GM12875 (cell line): Measurements from ENCODE around the gene RTN4RL2.

ENCODE experiments used
- H3K4me3 ChIP-seq: one replicate; pipeline ENCODE4 v1.5.1; 2011; ENCODE audit warnings: low read depth, low read length, control low read depth
- TF ChIP-seq, protein P1 (sequence below): IDR thresholded peaks from 2 replicates; pipeline ENCODE4 v1.5.1; 2011; ENCODE audit warnings: low read depth, mild to moderate bottlenecking, control low read depth, inconsistent platforms, low read length, moderate library complexity, borderline replicate concordance; ENCODE audit not compliant: insufficient read depth

Gene RTN4RL2

GRCh38 chr11:57474017-57474802 lies 13.9 kb downstream of the RTN4RL2 start:
- TF ChIP-seq, protein P1, sequence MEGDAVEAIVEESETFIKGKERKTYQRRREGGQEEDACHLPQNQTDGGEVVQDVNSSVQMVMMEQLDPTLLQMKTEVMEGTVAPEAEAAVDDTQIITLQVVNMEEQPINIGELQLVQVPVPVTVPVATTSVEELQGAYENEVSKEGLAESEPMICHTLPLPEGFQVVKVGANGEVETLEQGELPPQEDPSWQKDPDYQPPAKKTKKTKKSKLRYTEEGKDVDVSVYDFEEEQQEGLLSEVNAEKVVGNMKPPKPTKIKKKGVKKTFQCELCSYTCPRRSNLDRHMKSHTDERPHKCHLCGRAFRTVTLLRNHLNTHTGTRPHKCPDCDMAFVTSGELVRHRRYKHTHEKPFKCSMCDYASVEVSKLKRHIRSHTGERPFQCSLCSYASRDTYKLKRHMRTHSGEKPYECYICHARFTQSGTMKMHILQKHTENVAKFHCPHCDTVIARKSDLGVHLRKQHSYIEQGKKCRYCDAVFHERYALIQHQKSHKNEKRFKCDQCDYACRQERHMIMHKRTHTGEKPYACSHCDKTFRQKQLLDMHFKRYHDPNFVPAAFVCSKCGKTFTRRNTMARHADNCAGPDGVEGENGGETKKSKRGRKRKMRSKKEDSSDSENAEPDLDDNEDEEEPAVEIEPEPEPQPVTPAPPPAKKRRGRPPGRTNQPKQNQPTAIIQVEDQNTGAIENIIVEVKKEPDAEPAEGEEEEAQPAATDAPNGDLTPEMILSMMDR, result no peak
- no peak overlapping the region for H3K4me3 ChIP-seq

GRCh38 chr11:57474803-57475115 lies 14.4 kb downstream of the RTN4RL2 start:
- TF ChIP-seq, protein P1, result no peak
- H3K4me3 ChIP-seq, result no peak overlapping the region

DNA sequence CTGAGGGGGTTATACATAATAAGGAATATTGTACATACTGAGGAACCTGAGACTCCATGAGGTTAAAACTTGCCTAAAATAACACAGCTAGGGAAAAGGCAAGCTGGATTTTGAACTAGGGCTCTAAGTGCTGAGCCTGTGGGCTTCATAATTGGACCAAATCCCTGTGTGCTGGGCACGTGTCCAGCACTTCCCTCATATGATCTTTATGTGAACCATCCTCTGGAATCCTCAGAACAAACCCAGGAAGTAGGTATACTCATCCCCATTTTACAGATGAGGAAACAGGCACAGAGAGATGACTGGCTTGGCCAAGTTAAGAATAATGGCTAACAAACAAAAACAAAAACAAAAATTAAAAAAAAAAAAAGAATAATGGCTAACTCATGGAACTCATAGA lies 14.9 kb downstream of the RTN4RL2 start:
- TF ChIP-seq, protein P1, result no peak
- no peak overlapping the region for H3K4me3 ChIP-seq

DNA sequence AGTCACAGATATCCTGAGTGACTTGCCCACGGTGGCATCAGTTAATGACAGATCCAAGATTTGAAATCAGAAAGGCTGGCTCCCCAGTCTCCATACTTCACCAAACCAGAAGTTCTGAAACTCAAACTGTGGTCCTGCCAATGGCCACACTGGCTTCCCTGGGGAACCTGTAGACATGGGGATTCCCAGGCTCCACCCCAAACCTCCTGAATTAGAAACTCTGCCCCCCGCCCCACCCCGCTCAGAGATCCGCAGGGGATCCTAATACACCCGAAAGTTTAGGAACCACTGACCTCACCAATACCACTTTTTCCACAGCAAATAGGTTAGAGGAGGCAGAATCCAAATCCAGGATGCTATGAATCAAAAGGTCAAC lies 15.3 kb downstream of the RTN4RL2 start:
- peak overlapping the region; percentile 58 for H3K4me3 ChIP-seq
- TF ChIP-seq, protein P1, result no peak

GRCh38 chr11:57476047-57476756 lies 15.9 kb downstream of the RTN4RL2 start:
- peak overlapping the region; percentile 58 for H3K4me3 ChIP-seq
- TF ChIP-seq, protein P1, result no peak

DNA sequence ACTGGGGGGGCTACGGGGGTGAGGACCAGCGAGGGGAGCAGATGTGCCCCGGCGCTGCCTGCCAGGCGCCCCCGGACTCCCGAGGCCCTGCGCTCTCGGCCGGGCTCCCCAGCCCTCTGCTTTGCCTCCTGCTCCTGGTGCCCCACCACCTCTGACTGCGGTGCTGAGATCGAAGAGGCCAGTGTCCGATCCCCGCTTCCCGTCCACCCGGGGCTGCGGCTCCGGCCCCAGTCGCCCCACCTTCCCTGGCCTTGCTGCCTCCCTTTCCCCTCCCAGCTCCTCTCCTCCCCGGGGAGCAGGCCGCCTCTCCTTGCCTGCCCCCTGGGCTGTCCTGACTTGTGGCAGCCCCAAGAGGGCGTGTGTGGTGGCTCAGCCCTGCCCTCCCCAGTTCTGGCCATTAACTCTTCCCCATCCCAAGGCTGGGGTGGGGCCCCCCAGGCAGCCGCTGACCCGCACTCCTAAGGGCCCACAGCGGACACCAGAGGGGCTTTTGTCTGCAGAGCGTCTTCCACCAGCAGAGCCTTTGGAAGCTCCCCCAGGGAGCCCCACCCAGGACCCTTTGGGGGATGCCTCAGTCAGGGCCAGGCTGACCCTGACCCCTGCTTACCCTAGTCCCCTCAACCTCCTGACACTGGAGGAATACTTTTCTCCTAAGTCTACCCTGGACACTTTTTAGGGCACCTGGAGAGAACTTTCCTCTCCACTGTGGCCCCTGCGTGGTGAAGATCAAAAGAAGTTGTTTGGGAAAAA lies 16.6 kb downstream of the RTN4RL2 start:
- H3K4me3 ChIP-seq, result peak overlapping the region; percentile 58
- TF ChIP-seq, protein P1, result peak; percentile 74
